Measurements from ENCODE around the gene WDFY4.

The WDFY4 gene

DNA sequence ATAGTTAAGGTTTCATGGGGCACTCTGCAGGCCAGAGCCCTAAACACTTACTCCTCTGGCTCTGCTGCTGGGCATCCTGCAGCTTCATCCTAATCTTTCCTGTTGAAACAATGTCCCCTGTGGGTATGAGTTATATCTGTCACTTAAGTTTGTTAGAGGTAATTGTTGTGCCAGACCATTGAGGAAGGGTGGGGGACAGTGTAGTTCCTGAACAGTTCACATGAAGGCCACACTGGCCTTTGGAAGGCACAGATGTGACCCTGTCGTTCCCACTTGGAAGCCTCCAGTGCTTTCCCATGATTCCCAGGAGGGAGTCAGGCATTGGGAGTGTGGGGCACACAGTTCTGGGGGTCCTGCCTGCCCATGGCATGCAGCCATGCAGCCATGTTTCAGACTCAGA, 65.3 kb downstream of the WDFY4 start (continued):
- TF ChIP-seq OSR2 (tag by site-specific recombination; IDR thresholded peaks at IDR 0.05) (no peak), GLI4 (tag by site-specific recombination; IDR thresholded peaks at IDR 0.05) (no peak), TRIM28 (IDR thresholded peaks at IDR 0.05; ENCODE audit: borderline replicate concordance, low read length) (no peak), ZNF157 (tag by site-specific recombination; IDR thresholded peaks at IDR 0.05) (no peak), ZNF449 (tag by site-specific recombination; IDR thresholded peaks at IDR 0.05) (no peak), ZSCAN23 (tag by site-specific recombination; IDR thresholded peaks at IDR 0.05) (no peak), ZNF2 (tag by site-specific recombination; IDR thresholded peaks at IDR 0.05) (no peak), ZNF549 (tag by site-specific recombination; IDR thresholded peaks at IDR 0.05) (no peak), GLIS2 (tag by site-specific recombination; IDR thresholded peaks at IDR 0.05) (no peak)
- TF ChIP-seq, protein P1, sequence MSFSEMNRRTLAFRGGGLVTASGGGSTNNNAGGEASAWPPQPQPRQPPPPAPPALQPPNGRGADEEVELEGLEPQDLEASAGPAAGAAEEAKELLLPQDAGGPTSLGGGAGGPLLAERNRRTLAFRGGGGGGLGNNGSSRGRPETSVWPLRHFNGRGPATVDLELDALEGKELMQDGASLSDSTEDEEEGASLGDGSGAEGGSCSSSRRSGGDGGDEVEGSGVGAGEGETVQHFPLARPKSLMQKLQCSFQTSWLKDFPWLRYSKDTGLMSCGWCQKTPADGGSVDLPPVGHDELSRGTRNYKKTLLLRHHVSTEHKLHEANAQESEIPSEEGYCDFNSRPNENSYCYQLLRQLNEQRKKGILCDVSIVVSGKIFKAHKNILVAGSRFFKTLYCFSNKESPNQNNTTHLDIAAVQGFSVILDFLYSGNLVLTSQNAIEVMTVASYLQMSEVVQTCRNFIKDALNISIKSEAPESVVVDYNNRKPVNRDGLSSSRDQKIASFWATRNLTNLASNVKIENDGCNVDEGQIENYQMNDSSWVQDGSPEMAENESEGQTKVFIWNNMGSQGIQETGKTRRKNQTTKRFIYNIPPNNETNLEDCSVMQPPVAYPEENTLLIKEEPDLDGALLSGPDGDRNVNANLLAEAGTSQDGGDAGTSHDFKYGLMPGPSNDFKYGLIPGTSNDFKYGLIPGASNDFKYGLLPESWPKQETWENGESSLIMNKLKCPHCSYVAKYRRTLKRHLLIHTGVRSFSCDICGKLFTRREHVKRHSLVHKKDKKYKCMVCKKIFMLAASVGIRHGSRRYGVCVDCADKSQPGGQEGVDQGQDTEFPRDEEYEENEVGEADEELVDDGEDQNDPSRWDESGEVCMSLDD (tag by site-specific recombination; IDR thresholded peaks at IDR 0.05): no peak
- TF ChIP-seq, protein P2, sequence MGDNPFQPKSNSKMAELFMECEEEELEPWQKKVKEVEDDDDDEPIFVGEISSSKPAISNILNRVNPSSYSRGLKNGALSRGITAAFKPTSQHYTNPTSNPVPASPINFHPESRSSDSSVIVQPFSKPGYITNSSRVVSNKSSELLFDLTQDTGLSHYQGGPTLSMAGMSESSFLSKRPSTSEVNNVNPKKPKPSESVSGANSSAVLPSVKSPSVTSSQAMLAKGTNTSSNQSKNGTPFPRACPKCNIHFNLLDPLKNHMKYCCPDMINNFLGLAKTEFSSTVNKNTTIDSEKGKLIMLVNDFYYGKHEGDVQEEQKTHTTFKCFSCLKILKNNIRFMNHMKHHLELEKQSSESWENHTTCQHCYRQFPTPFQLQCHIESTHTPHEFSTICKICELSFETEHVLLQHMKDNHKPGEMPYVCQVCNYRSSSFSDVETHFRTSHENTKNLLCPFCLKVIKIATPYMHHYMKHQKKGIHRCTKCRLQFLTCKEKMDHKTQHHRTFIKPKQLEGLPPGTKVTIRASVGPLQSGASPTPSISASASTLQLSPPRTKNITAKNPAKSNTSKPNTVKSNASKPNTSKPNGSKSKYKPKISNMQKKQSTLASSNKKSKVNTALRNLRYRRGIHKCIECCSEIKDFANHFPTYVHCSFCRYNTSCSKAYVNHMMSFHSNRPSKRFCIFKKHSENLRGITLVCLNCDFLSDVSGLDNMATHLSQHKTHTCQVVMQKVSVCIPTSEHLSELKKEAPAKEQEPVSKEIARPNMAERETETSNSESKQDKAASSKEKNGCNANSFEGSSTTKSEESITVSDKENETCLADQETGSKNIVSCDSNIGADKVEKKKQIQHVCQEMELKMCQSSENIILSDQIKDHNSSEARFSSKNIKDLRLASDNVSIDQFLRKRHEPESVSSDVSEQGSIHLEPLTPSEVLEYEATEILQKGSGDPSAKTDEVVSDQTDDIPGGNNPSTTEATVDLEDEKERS (tag by site-specific recombination; IDR thresholded peaks at IDR 0.05): no peak

- H3K36me3 ChIP-seq (ENCODE audit: control insufficient read depth in 2 of 2, insufficient read depth in 1 of 2, low read length in 2 of 2): no peaks in the 10 kb centered on the region
- POLR2A ChIA-PET: no interaction called here
- H3K4me1 ChIP-seq (ENCODE audit: control insufficient read depth, insufficient read depth, low read length): no peaks in the 10 kb centered on the region
- no peaks in the 10 kb centered on the region for H3K9me3 ChIP-seq (ENCODE audit: control insufficient read depth, insufficient read depth, low read depth, low read length)
- no peak overlapping the region for H3K27ac ChIP-seq (ENCODE audit: extremely low read depth, low read depth, low read length)
- CTCF ChIA-PET: no interaction called here
- no peak overlapping the region for H3K4me3 ChIP-seq (ENCODE audit: low read depth, low read length)
- TF ChIP-seq, protein P3, sequence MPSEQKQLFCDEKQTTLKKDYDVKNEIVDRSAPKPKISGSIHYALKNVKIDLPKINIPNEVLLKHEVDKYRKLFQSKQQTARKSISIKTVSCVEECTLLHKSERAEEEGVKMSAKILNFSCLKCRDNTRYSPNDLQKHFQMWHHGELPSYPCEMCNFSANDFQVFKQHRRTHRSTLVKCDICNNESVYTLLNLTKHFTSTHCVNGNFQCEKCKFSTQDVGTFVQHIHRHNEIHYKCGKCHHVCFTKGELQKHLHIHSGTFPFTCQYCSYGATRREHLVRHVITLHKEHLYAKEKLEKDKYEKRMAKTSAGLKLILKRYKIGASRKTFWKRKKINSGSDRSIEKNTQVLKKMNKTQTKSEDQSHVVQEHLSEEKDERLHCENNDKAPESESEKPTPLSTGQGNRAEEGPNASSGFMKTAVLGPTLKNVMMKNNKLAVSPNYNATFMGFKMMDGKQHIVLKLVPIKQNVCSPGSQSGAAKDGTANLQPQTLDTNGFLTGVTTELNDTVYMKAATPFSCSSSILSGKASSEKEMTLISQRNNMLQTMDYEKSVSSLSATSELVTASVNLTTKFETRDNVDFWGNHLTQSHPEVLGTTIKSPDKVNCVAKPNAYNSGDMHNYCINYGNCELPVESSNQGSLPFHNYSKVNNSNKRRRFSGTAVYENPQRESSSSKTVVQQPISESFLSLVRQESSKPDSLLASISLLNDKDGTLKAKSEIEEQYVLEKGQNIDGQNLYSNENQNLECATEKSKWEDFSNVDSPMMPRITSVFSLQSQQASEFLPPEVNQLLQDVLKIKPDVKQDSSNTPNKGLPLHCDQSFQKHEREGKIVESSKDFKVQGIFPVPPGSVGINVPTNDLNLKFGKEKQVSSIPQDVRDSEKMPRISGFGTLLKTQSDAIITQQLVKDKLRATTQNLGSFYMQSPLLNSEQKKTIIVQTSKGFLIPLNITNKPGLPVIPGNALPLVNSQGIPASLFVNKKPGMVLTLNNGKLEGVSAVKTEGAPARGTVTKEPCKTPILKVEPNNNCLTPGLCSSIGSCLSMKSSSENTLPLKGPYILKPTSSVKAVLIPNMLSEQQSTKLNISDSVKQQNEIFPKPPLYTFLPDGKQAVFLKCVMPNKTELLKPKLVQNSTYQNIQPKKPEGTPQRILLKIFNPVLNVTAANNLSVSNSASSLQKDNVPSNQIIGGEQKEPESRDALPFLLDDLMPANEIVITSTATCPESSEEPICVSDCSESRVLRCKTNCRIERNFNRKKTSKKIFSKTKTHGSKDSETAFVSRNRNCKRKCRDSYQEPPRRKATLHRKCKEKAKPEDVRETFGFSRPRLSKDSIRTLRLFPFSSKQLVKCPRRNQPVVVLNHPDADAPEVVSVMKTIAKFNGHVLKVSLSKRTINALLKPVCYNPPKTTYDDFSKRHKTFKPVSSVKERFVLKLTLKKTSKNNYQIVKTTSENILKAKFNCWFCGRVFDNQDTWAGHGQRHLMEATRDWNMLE (tag by site-specific recombination; conservative IDR thresholded peaks at IDR 0.05; ENCODE audit: low read depth): no peak
- TF ChIP-seq GFI1B (tag by site-specific recombination; IDR thresholded peaks at IDR 0.05): no peak
- no peak for TF ChIP-seq ZNF239 (tag by site-specific recombination; IDR thresholded peaks at IDR 0.05)
- TF ChIP-seq, protein P4, sequence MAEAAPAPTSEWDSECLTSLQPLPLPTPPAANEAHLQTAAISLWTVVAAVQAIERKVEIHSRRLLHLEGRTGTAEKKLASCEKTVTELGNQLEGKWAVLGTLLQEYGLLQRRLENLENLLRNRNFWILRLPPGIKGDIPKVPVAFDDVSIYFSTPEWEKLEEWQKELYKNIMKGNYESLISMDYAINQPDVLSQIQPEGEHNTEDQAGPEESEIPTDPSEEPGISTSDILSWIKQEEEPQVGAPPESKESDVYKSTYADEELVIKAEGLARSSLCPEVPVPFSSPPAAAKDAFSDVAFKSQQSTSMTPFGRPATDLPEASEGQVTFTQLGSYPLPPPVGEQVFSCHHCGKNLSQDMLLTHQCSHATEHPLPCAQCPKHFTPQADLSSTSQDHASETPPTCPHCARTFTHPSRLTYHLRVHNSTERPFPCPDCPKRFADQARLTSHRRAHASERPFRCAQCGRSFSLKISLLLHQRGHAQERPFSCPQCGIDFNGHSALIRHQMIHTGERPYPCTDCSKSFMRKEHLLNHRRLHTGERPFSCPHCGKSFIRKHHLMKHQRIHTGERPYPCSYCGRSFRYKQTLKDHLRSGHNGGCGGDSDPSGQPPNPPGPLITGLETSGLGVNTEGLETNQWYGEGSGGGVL (tag by site-specific recombination; IDR thresholded peaks at IDR 0.05): no peak
- TF ChIP-seq TRIM28 (IDR thresholded peaks at IDR 0.05; ENCODE audit: borderline replicate concordance, low read length): no peak
- TF ChIP-seq, protein P5, sequence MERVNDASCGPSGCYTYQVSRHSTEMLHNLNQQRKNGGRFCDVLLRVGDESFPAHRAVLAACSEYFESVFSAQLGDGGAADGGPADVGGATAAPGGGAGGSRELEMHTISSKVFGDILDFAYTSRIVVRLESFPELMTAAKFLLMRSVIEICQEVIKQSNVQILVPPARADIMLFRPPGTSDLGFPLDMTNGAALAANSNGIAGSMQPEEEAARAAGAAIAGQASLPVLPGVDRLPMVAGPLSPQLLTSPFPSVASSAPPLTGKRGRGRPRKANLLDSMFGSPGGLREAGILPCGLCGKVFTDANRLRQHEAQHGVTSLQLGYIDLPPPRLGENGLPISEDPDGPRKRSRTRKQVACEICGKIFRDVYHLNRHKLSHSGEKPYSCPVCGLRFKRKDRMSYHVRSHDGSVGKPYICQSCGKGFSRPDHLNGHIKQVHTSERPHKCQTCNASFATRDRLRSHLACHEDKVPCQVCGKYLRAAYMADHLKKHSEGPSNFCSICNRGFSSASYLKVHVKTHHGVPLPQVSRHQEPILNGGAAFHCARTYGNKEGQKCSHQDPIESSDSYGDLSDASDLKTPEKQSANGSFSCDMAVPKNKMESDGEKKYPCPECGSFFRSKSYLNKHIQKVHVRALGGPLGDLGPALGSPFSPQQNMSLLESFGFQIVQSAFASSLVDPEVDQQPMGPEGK (tag by site-specific recombination; IDR thresholded peaks at IDR 0.05): no peak
- TF ChIP-seq YY2 (tag by site-specific recombination; IDR thresholded peaks at IDR 0.05): no peak
- TF ChIP-seq, protein P6, sequence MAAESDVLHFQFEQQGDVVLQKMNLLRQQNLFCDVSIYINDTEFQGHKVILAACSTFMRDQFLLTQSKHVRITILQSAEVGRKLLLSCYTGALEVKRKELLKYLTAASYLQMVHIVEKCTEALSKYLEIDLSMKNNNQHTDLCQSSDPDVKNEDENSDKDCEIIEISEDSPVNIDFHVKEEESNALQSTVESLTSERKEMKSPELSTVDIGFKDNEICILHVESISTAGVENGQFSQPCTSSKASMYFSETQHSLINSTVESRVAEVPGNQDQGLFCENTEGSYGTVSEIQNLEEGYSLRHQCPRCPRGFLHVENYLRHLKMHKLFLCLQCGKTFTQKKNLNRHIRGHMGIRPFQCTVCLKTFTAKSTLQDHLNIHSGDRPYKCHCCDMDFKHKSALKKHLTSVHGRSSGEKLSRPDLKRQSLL (tag by site-specific recombination; IDR thresholded peaks at IDR 0.05): no peak
- TF ChIP-seq KLF7 (tag by site-specific recombination; IDR thresholded peaks at IDR 0.05; ENCODE audit: borderline replicate concordance): no peak
- TF ChIP-seq ZNF146 (tag by site-specific recombination; IDR thresholded peaks at IDR 0.05): no peak
These were observed 66.3 kb downstream of the WDFY4 start for GRCh38 chr10:48750991-48751390.

All from HEK293 (cell line).